ENCODE measurements around the gene MGME1. TPM values are rescaled to one million over a fixed set of nuclear protein-coding genes. Genes with fewer than 3 reads are reported as not detected.

The MGME1 gene
- total and polyA plus RNA-seq, 2 of the 13 experiments (the other 11 are each of a cell fraction or from before 2014, with no cell fraction given) = 36.7 to 66.6 TPM

DNA sequence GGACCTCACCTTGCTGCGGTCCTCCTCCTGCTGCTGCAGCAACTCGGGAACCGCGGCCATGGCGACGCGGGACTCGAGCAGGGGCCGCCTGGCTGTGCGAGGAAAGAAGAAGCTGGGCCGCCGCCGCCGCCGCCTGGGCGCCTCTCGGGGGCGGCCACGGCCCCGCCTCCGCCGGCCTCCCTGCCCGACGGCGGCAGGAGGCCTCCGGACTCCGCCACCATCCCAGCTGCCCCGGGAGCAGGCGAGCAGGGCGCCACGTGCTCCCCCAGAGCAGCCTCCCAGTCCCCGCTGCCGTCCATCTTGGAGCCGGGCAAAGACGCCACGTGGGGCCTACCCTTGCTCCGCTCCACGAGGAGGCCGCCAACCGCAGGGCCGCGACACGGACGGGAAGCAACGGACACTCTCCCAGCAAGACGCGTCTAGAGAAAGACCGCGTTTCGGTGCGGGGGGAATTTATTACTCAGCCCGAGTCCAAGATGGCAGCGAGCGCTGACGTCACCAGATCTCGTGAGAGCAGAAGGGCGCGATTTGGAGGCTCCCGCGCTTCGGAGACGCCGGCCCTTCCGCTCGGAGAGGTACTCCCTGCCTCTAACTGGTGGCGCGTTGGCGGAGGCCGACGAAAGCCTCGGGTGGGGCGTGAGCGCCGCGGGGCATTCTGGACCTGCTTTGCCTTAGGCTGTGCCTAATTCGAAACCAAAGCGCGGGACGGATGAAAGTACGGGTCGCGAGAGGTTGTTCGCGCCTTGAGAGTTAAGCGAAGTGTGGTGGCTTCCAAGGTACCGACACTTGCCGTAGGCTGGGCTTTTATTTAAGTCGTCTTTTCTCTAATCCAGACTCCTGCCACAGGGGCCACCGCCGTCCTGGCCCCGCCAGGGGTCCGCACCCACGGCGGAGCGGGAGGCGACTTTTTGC is at the start of gene MGME1, which contains the start of gene SNX5 (continued):
- TF ChIP-seq, protein P1, sequence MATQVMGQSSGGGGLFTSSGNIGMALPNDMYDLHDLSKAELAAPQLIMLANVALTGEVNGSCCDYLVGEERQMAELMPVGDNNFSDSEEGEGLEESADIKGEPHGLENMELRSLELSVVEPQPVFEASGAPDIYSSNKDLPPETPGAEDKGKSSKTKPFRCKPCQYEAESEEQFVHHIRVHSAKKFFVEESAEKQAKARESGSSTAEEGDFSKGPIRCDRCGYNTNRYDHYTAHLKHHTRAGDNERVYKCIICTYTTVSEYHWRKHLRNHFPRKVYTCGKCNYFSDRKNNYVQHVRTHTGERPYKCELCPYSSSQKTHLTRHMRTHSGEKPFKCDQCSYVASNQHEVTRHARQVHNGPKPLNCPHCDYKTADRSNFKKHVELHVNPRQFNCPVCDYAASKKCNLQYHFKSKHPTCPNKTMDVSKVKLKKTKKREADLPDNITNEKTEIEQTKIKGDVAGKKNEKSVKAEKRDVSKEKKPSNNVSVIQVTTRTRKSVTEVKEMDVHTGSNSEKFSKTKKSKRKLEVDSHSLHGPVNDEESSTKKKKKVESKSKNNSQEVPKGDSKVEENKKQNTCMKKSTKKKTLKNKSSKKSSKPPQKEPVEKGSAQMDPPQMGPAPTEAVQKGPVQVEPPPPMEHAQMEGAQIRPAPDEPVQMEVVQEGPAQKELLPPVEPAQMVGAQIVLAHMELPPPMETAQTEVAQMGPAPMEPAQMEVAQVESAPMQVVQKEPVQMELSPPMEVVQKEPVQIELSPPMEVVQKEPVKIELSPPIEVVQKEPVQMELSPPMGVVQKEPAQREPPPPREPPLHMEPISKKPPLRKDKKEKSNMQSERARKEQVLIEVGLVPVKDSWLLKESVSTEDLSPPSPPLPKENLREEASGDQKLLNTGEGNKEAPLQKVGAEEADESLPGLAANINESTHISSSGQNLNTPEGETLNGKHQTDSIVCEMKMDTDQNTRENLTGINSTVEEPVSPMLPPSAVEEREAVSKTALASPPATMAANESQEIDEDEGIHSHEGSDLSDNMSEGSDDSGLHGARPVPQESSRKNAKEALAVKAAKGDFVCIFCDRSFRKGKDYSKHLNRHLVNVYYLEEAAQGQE (IDR thresholded peaks at IDR 0.05; ENCODE audit: borderline replicate concordance in 1 of 2, low read depth in 1 of 2, low read length in 2 of 2) = peak in 1 of 2 experiments; percentile 60; a peak in 2 of 4 replicates
- TF ChIP-seq, protein P2, sequence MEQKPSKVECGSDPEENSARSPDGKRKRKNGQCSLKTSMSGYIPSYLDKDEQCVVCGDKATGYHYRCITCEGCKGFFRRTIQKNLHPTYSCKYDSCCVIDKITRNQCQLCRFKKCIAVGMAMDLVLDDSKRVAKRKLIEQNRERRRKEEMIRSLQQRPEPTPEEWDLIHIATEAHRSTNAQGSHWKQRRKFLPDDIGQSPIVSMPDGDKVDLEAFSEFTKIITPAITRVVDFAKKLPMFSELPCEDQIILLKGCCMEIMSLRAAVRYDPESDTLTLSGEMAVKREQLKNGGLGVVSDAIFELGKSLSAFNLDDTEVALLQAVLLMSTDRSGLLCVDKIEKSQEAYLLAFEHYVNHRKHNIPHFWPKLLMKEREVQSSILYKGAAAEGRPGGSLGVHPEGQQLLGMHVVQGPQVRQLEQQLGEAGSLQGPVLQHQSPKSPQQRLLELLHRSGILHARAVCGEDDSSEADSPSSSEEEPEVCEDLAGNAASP (CRISPR knock-in tag; IDR thresholded peaks at IDR 0.05; ENCODE audit: borderline replicate concordance) = peak; percentile 71
- TF ChIP-seq THAP11 (CRISPR knock-in tag; IDR thresholded peaks at IDR 0.05) = peak; percentile 95
- no peak; the same call in 1 of the 2 replicates for TF ChIP-seq ZNF615 (CRISPR knock-in tag; IDR thresholded peaks at IDR 0.05; ENCODE audit: borderline replicate concordance)
- peak; percentile 94 for TF ChIP-seq SALL1 (CRISPR knock-in tag; IDR thresholded peaks at IDR 0.05)
- TF ChIP-seq ZNF17 (CRISPR knock-in tag; IDR thresholded peaks at IDR 0.05) = 0 out of 2 replicates have a peak, but pooled peaks have one; percentile 57
- peak; percentile 98 for TF ChIP-seq SSRP1 (CRISPR knock-in tag; IDR thresholded peaks at IDR 0.05)
- TF ChIP-seq ZNF772 (CRISPR knock-in tag; IDR thresholded peaks at IDR 0.05) = peak; percentile 98
- peak; percentile 98; the same call in 1 of the 2 replicates for TF ChIP-seq ZNF839 (CRISPR knock-in tag; IDR thresholded peaks at IDR 0.05; ENCODE audit: borderline replicate concordance)
- peak; percentile 85 for TF ChIP-seq ZIK1 (CRISPR knock-in tag; IDR thresholded peaks at IDR 0.05; ENCODE audit: borderline replicate concordance, low read depth)
- TF ChIP-seq KAT8 (CRISPR knock-in tag; IDR thresholded peaks at IDR 0.05) = peak; percentile 96
- TF ChIP-seq, protein P3, sequence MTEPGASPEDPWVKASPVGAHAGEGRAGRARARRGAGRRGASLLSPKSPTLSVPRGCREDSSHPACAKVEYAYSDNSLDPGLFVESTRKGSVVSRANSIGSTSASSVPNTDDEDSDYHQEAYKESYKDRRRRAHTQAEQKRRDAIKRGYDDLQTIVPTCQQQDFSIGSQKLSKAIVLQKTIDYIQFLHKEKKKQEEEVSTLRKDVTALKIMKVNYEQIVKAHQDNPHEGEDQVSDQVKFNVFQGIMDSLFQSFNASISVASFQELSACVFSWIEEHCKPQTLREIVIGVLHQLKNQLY (CRISPR knock-in tag; IDR thresholded peaks at IDR 0.05) = peak; percentile 78; the same call in 1 of the 2 replicates
- TF ChIP-seq RBM39 (IDR thresholded peaks at IDR 0.05; ENCODE audit: low read depth, low read length, poor library complexity, severe bottlenecking) = peak; percentile 95
- peak; percentile 82 for TF ChIP-seq FOXK1 (CRISPR knock-in tag; IDR thresholded peaks at IDR 0.05; ENCODE audit: borderline replicate concordance, low read depth)
- TF ChIP-seq, protein P4, sequence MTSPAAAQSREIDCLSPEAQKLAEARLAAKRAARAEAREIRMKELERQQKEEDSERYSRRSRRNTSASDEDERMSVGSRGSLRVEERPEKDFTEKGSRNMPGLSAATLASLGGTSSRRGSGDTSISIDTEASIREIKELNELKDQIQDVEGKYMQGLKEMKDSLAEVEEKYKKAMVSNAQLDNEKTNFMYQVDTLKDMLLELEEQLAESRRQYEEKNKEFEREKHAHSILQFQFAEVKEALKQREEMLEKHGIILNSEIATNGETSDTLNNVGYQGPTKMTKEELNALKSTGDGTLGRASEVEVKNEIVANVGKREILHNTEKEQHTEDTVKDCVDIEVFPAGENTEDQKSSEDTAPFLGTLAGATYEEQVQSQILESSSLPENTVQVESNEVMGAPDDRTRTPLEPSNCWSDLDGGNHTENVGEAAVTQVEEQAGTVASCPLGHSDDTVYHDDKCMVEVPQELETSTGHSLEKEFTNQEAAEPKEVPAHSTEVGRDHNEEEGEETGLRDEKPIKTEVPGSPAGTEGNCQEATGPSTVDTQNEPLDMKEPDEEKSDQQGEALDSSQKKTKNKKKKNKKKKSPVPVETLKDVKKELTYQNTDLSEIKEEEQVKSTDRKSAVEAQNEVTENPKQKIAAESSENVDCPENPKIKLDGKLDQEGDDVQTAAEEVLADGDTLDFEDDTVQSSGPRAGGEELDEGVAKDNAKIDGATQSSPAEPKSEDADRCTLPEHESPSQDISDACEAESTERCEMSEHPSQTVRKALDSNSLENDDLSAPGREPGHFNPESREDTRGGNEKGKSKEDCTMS (CRISPR knock-in tag; conservative IDR thresholded peaks at IDR 0.05) = no peak
- peak; percentile 74 for TF ChIP-seq RAD21 (CRISPR knock-in tag; IDR thresholded peaks at IDR 0.05)
- TF ChIP-seq ZNF510 (CRISPR knock-in tag; IDR thresholded peaks at IDR 0.05; ENCODE audit: low read depth) = no peak
- TF ChIP-seq ZNF251 (CRISPR knock-in tag; IDR thresholded peaks at IDR 0.05) = no peak
- peak; percentile 68 for TF ChIP-seq CHCHD3 (CRISPR knock-in tag; IDR thresholded peaks at IDR 0.05)
- TF ChIP-seq ZNF484 (CRISPR knock-in tag; IDR thresholded peaks at IDR 0.05; ENCODE audit: borderline replicate concordance, low read depth) = no peak
- TF ChIP-seq MTA3 (CRISPR knock-in tag; IDR thresholded peaks at IDR 0.05) = peak; percentile 60

Measured in HepG2 (cell line).